SK-N-DZ (cell line): ENCODE measurements around the gene PLEKHA8.

Experiments
- DNase-seq: peaks from one replicate; pipeline ENCODE4 v3.0.0-alpha.2; 2015; ENCODE audit warnings: low spot score

PLEKHA8 gene

GRCh38 chr7:30102281-30102680 lies 74.1 kb downstream of the PLEKHA8 start:
- no peak for DNase-seq

- no peak for DNase-seq
These were observed 75.9 kb downstream of the PLEKHA8 start for GRCh38 chr7:30104157-30104556.

GRCh38 chr7:30112103-30112713 lies 84.0 kb downstream of the PLEKHA8 start:
- DNase-seq = no peak

GRCh38 chr7:30113144-30113543 lies 84.9 kb downstream of the PLEKHA8 start:
- no peak for DNase-seq

GRCh38 chr7:30114536-30115238 lies 86.5 kb downstream of the PLEKHA8 start:
- DNase-seq = no peak

GRCh38 chr7:30115709-30116297 lies 87.6 kb downstream of the PLEKHA8 start:
- no peak for DNase-seq

- no peak for DNase-seq
These were observed 88.6 kb downstream of the PLEKHA8 start for GRCh38 chr7:30116771-30117170.

GRCh38 chr7:30117896-30118295 lies 89.7 kb downstream of the PLEKHA8 start:
- DNase-seq = no peak

- DNase-seq = no peak
These were observed 91.8 kb downstream of the PLEKHA8 start for GRCh38 chr7:30119890-30120577.

- DNase-seq = peak; percentile 8
These were observed 105.8 kb downstream of the PLEKHA8 start for GRCh38 chr7:30133736-30134610.

GRCh38 chr7:30134611-30135300 lies 106.5 kb downstream of the PLEKHA8 start, which contains the start of gene MTURN:
MTURN (plus strand) TSS chr7:30134986; CDS start chr7:30135137, 151 bp downstream.
- DNase-seq = peak; percentile 82

GRCh38 chr7:30135301-30136116 lies 107.3 kb downstream of the PLEKHA8 start:
- peak; percentile 50 for DNase-seq

GRCh38 chr7:30136117-30136731 lies 108.0 kb downstream of the PLEKHA8 start:
- DNase-seq = no peak

GRCh38 chr7:30136743-30137485 lies 108.7 kb downstream of the PLEKHA8 start:
- DNase-seq = no peak

GRCh38 chr7:30139836-30140384 lies 111.7 kb downstream of the PLEKHA8 start:
- DNase-seq = no peak

- no peak for DNase-seq
These were observed 112.2 kb downstream of the PLEKHA8 start for GRCh38 chr7:30140456-30140855.

- no peak for DNase-seq
These were observed 114.5 kb downstream of the PLEKHA8 start for GRCh38 chr7:30142710-30143109.

GRCh38 chr7:30143748-30144251 lies 115.6 kb downstream of the PLEKHA8 start:
- no peak for DNase-seq
